ENCODE results near the gene ZNF286A.
"Not testable (repeated sequence)": the region's sequence is repeated elsewhere in the genome, so short reads cannot be mapped to it uniquely, and the experiment has no call there.

ZNF286A gene

DNA sequence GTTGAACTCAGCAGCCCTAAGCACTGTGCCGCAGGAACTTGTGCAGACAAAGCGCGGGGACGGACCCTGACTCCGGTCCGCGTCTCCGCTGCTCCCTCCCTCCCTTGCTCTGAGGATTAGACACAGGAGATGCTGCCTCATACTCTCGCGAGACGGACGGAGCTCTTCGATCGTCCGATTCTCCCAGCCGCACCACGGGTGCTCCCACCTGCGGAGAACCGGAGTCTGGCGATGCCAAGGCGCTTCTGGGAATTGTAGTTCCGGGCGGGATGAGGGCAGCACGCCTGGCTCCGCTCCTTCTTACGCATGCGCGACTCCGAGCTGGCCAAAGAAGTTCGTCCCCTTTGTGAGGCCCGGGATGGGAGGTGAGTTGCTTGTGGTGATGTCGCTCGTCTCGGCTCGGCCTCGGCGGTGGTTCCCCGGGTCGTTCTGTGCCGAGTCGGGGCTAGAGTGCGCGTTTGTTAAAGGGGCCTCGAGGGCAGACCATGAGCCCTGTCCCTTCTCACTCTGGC, at the start of gene ZNF286A:
Gene ZNF286A, plus strand, starts transcription at position 340 of the 512 bp plus-strand sequence. CDS start 578 bp downstream, outside the sequence.
- DNase-seq: peak; percentile 83 to 94

DNA sequence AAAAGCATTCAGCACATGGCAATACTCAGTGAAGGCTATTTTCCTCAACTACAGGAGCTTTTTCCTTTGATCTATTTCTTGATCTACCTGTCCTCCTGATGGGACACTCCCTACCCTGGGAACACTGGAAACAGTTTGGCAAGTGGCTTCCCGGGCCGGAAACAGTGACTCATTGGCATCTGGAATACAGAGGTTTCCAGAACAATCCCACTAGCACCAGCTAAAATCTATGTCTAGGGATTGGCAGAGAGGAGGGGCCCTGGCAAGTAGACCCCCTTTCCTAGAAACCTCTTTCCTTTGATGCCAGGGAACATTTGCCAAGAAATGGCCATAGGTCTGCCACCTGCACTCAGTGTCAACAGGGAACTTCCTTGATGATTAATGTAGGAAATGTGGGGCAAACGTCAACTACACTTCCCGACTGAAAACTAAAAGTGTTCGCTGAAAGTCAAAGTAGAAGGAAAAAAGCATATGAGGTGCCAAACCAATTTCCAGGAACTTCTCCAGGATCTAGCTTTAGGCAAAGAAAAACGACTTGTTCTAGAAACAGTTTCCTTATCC, 49.6 kb upstream of the ZNF286A start:
- DNase-seq: no peak

DNA sequence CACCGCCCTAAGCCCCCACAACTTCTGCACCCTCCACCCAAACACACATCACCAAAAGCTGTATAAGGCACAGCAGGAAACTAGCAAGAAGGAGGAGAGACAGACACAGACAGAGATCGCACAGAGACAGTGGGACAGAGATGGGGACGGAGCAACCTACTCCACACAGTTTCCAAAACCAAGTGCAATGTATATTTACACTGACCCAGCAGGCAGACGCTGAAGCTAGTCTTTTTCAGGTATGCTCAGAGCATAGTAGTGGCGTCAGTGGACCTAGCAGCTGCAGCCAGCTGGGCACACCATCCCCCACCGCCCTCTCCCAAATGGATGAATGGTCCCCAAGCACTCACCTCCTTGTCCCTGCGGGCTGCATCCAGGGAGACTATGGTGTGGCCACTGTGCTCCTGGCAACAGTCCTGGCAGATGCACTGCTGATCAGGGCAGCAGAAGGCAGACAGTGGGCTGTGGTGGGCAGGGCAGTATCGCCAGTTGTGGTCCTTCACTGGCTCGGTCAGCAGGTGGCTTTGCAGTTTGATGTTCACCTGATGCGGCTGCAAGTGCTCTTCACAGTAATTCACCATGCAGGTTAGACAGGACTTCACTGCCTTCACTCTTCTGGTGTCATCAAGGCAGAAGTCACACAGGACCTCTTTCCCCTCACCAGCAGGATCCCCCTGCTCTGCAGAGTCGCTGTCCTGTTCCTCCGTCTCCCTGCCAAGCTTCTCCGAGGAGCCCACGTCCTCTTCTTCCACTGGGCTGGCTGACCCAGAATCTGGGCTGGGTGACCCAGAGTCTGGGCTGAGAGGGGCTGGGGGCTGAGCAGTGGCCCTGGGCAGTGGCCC, 48.6 kb upstream of the ZNF286A start:
- no peak for DNase-seq

- peak; percentile 69 to 94 for DNase-seq
Observed at GRCh38 chr17:15651583-15652110, 47.9 kb upstream of the ZNF286A start.

DNA sequence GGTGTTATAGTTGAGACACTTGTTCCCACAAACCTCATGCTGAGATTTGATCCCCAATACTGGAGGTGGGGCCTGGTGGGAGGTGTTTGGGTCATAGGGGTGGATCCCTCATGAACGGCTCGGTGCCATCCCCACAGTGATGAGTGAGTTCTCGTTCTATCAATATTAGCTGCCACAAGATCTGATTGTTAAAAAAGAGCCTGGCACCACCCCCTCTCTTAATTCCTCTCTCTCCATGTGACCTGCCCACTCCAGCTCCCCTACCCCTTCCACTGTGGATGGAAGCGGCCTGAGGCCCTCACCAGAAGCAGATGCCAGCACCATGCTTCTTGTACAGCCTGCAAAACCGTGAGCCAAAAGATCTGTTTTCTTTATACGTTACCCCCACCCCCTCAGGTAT, 46.6 kb upstream of the ZNF286A start:
- DNase-seq: no peak

- not testable (repeated sequence) for DNase-seq
Observed at GRCh38 chr17:15654401-15654800, 45.2 kb upstream of the ZNF286A start.

- DNase-seq: no peak
Observed at GRCh38 chr17:15654886-15655561, 44.5 kb upstream of the ZNF286A start.

- no peak for DNase-seq
Observed at GRCh38 chr17:15657868-15658267, 41.7 kb upstream of the ZNF286A start.

DNA sequence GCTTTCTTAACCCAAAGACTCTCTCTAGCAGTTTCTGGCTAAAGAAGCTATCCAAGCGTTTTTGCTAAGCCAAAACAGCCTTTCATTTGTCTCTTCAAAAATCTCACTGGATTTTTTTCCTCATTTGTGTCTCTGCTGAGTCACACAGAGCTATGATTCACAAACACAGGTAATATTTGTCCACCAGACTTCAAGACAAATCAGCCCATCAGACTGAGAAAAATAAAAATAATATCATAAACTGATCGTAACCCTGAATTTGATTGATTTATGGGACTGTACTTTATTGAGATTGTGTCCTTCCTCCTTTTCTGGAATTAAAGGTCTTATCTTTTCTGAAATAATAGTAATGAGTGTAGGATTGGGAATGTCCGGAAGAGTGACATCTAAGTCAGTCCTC, 41.3 kb upstream of the ZNF286A start:
- no peak for DNase-seq

DNA sequence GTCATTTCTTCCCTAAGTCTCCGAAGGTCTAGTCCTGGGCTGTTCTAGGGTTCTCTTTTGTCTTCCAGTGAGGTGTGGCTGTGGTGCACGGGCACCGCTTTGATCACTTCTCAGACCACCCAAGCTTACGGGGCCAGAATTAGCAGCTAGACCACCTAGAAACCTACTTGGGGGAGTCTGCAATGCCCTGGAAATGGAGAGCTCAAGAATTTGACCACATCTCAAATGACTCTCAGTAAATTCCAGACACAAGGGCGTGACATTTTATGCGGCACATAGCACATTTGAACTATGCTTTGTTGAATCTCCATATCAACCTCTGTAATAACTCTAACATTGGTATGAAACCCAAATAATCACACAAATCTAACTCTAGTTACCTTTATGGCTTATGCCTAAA, 40.3 kb upstream of the ZNF286A start:
- DNase-seq: no peak

- no peak for DNase-seq
Observed at GRCh38 chr17:15659663-15660062, 39.9 kb upstream of the ZNF286A start.

GRCh38 chr17:15660077-15660476, 39.5 kb upstream of the ZNF286A start:
- no peak for DNase-seq

GRCh38 chr17:15662681-15663080, 36.9 kb upstream of the ZNF286A start:
- no peak for DNase-seq

DNA sequence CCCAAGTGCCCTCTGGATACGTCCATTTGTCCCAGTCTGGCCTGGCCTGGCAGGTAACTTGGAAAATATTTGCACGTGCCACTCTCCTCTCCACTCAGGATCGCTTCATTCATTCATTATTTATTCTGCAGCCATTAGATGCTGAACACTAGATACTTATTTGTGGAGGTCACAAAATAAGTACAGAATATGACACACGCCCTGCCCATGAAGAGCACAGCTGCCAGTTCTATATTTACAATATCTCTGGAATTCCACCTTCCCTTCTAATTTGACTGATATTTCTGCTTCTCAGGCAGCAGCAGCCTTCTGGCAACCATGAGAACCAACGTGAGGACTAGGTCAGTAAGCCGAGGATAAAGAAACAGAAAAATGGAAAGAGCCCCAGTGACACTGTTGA, 36.4 kb upstream of the ZNF286A start:
- DNase-seq: no peak

DNA sequence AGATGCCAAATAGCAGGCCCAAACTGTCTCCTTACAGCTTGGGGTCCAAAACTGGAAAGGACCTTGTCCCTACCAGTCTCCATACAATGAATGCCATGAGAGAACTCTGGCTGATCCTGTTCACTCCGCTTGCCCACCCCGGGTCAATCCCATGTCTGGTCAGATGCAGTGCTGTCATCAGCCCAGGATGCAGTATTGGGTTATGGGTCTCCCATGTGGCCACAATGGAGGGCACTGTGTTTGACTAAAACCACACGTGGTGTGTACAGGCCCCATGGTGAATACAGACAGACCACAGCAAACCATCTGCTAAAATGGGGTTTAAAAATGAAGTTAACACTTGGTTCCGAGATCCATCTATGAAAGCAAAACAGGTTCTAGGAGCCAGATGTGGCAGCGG, 35.9 kb upstream of the ZNF286A start:
- no peak for DNase-seq

- not testable (repeated sequence) for DNase-seq
Observed at GRCh38 chr17:15669526-15669925, 30.0 kb upstream of the ZNF286A start.

GRCh38 chr17:15674640-15675039, 24.9 kb upstream of the ZNF286A start:
- DNase-seq: not testable (repeated sequence)

GRCh38 chr17:15675991-15676390, 23.6 kb upstream of the ZNF286A start:
- not testable (repeated sequence) for DNase-seq

- DNase-seq: not testable (repeated sequence)
Observed at GRCh38 chr17:15683135-15683534, 16.4 kb upstream of the ZNF286A start.

- peak; percentile 32 to 39 for DNase-seq
Observed at GRCh38 chr17:15683824-15684478, 15.6 kb upstream of the ZNF286A start, which contains the start of gene TRIM16. Gene TRIM16 (minus strand): TSS chr17:15684311. CDS start chr17:15651609, 32,702 bp downstream.

DNA sequence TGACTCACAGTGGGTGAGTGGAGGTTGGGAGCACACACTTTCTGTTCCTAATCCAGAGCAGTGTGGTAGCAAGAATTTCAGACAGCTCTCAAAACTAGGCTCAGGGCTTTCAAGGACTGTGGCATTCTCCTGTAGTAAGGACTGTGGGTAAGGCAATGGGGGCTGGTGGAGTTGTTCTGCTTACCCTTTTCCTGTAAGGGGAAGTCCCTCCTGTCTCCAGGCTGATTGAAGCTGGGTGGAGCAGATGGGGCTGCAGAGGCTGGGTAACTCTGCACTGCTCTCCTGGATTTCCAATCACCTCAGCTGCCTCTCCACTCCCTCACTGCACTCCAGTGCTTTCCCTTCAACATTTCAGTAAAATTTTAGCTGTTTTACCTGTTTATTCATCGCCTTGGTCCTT, 12.1 kb upstream of the ZNF286A start:
- not testable (repeated sequence) for DNase-seq

DNA sequence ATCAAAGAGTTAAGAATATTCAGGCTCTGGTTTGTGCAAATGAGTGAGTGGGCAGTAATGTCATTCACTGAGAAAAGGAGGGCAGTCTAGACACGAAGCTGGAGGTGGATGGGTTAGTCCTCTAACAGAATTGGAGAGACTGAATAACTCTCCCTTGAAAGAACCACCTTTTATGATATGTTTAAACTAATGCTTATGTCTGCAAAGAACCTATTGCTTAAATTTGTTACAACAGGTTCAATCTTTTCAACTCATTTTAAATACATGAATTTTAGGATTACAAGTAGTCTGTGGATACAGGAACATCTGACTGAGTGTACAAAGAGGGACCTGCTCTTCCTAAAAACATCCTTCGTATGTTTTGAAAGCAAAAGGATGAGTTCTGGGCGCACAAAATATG, 585 bp upstream of the ZNF286A start:
- peak in 1 of 2 donors; percentile 7 for DNase-seq

GRCh38 chr17:15699937-15700336, 385 bp downstream of the ZNF286A start:
- not testable (repeated sequence) for DNase-seq
